GM10847 (cell line): ENCODE measurements around the gene DENND5B.

Experiments used
- POLR2A ChIP-seq: IDR thresholded peaks from 2 replicates; pipeline ENCODE4 v1.6.1; 2011; ENCODE audit not compliant: insufficient read length; ENCODE audit errors: extremely low read depth

Gene DENND5B

GRCh38 chr12:31470459-31470858 lies 120.5 kb downstream of the DENND5B start:
- TF ChIP-seq POLR2A: no peak

- TF ChIP-seq POLR2A: no peak
Measured at GRCh38 chr12:31466768-31467167, 124.2 kb downstream of the DENND5B start.

- TF ChIP-seq POLR2A: no peak
Measured at GRCh38 chr12:31465002-31465401, 125.9 kb downstream of the DENND5B start.

GRCh38 chr12:31460024-31460423 lies 130.9 kb downstream of the DENND5B start:
- TF ChIP-seq POLR2A: no peak

GRCh38 chr12:31456562-31456961 lies 134.4 kb downstream of the DENND5B start:
- TF ChIP-seq POLR2A: no peak

- no peak for TF ChIP-seq POLR2A
Measured at GRCh38 chr12:31444736-31445135, 146.2 kb downstream of the DENND5B start.

- TF ChIP-seq POLR2A: no peak
Measured at GRCh38 chr12:31440586-31440985, 150.3 kb downstream of the DENND5B start.

- no peak for TF ChIP-seq POLR2A
Measured at GRCh38 chr12:31440134-31440533, 150.8 kb downstream of the DENND5B start.

- no peak for TF ChIP-seq POLR2A
Measured at GRCh38 chr12:31431721-31432240, 159.2 kb downstream of the DENND5B start.

- TF ChIP-seq POLR2A: no peak
Measured at GRCh38 chr12:31423405-31423804, 167.5 kb downstream of the DENND5B start.

GRCh38 chr12:31412292-31412801 lies 178.6 kb downstream of the DENND5B start:
- TF ChIP-seq POLR2A: no peak

GRCh38 chr12:31408763-31409162 lies 182.2 kb downstream of the DENND5B start:
- no peak for TF ChIP-seq POLR2A

- no peak for TF ChIP-seq POLR2A
Measured at GRCh38 chr12:31407562-31407961, 183.4 kb downstream of the DENND5B start.

- TF ChIP-seq POLR2A: no peak
Measured at GRCh38 chr12:31406345-31406744, 184.6 kb downstream of the DENND5B start.

- no peak for TF ChIP-seq POLR2A
Measured at GRCh38 chr12:31405021-31405420, 185.9 kb downstream of the DENND5B start.

GRCh38 chr12:31393004-31393550 lies 197.9 kb downstream of the DENND5B start:
- no peak for TF ChIP-seq POLR2A

- TF ChIP-seq POLR2A: no peak
Measured at GRCh38 chr12:31390991-31391390, 199.9 kb downstream of the DENND5B start.

- TF ChIP-seq POLR2A: no peak
Measured at GRCh38 chr12:31388713-31389112, 202.2 kb downstream of the DENND5B start.

- no peak for TF ChIP-seq POLR2A
Measured at GRCh38 chr12:31387466-31387865, 203.5 kb downstream of the DENND5B start.
